ENCODE results near the gene RBM39.
"Not testable (repeated sequence)": the region's sequence is repeated elsewhere in the genome, so short reads cannot be mapped to it uniquely, and the experiment has no call there.

RBM39 gene

GRCh38 chr20:35730583-35731468 is 11.2 kb downstream of the RBM39 start:
- no peak for DNase-seq (ENCODE audit: low read depth)
- no peak overlapping the region for H3K4me3 ChIP-seq (ENCODE audit: low read depth, low read length)

GRCh38 chr20:35729836-35730582 is 12.1 kb downstream of the RBM39 start:
- H3K4me3 ChIP-seq (ENCODE audit: low read depth, low read length) = no peak overlapping the region
- no peak for TF ChIP-seq CTCF (IDR thresholded peaks at IDR 0.05; ENCODE audit: low read depth, low read length, missing control alignments)
- no peak for DNase-seq (ENCODE audit: low read depth)

More at GRCh38 chr20:35730583-35731468, 11.2 kb downstream of the RBM39 start:
- TF ChIP-seq CTCF (IDR thresholded peaks at IDR 0.05; ENCODE audit: low read depth, low read length, missing control alignments) = no peak

GRCh38 chr20:35729283-35729807 is 12.7 kb downstream of the RBM39 start:
- no peak for TF ChIP-seq CTCF (IDR thresholded peaks at IDR 0.05; ENCODE audit: low read depth, low read length, missing control alignments)
- DNase-seq (ENCODE audit: low read depth) = no peak
- H3K4me3 ChIP-seq (ENCODE audit: low read depth, low read length) = no peak overlapping the region

GRCh38 chr20:35726842-35727711 is 15.0 kb downstream of the RBM39 start:
- H3K4me3 ChIP-seq (ENCODE audit: low read depth, low read length) = no peak overlapping the region
- DNase-seq (ENCODE audit: low read depth) = no peak
- no peak for TF ChIP-seq CTCF (IDR thresholded peaks at IDR 0.05; ENCODE audit: low read depth, low read length, missing control alignments)

DNA sequence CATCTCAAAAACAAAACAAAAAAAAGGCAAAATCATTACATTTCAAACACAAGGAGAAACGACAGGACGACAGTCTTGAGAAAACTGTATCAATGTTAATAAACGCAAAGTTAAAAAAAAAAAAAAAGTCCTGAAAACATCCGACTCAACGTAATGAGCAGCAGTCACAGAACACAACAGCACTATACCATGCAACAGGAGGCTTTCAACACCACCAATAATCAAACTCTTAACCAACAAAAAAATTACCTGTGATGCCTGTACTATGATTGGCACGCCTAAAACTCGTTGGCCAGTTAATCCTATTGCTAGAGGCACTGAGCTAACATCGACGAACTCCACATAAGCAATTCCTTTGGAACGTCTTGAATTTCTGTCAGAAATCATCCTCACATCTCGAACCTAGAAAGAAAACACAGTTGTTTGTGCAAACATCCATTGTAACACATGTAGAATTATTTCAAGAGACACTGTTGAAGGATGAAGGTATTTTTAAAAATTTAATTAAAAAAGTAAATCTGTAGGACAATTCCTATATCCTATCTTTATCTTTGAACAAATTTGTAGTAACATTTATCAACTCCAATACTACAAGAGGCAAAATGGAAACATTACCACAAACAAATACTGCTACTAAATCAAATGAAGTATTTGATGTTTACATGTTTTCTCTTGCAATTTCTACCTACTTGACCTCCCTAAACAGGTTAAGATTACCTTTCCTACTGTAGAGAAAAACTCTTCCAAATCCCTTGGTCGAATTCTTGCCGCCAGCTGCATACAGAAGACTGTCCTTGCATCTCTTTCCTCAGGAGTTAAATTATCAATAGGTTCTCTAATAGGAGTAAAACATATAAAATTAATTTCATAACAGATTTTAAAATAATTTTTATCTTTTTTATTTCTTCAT is 17.5 kb downstream of the RBM39 start:
- no peak overlapping the region for H3K4me3 ChIP-seq (ENCODE audit: low read depth, low read length)
- no peak for TF ChIP-seq CTCF (IDR thresholded peaks at IDR 0.05; ENCODE audit: low read depth, low read length, missing control alignments)
- no peak for DNase-seq (ENCODE audit: low read depth)

DNA sequence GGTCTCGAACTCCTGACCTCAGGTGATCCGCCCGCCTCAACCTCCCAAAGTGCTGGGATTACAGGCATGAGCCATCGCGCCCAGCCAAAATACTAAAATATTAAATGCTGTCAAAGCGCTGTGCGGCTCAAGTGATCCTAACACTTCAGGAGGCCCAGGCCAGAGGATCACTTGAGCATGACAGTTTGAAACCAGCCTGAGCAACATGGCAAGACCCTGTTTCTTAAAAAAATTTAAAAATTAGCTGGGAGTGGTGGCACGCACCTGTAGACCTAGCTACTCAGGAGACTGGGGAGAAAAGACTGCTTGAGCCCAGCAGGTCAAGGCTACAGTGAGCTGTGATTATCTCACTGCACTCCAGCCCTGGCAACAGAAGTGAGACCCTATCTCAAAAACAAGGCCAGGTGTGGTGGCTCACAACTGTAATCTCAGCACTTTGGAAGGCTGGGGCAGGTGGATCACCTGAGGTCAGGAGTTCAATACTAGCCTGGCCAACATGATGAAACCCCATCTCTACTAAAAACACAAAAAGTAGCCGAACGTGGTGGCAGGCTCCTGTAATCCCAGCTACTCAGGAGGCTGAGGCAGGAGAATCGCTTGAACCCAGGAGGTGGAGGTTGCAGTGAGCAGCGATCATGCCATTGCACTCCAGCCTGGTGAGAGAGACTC is 18.3 kb downstream of the RBM39 start:
- not testable (repeated sequence) for H3K4me3 ChIP-seq (ENCODE audit: low read depth, low read length); DNase-seq (ENCODE audit: low read depth)

DNA sequence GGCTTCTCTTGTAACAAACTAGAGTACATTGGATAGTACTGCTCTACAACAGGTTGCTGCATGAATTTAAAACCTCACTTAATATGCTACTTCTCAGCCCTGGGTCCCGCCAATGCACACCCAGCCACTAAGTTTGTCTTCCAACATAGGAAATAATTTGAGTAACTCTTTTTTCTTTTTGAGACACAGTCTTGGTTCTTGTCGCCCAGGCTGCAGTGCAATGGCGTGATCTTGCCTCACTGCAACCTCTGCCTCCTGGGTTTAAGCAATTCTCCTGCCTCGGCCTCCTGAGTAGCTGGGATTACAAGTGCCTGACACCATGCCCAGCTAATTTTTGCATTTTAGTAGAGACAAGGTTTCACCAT is 18.8 kb downstream of the RBM39 start:
- not testable (repeated sequence) for DNase-seq (ENCODE audit: low read depth); H3K4me3 ChIP-seq (ENCODE audit: low read depth, low read length)

Measured in GM12864 (cell line).